ENCODE data around the gene PTPRR. TPM values are rescaled to one million over a fixed set of nuclear protein-coding genes. Genes with fewer than 3 reads are reported as not detected.

Gene PTPRR
- total and polyA plus RNA-seq, 10 of the 15 experiments (the other 5 are each of a cell fraction or from before 2014, with no cell fraction given): 0.14 to 3.1 (median 0.42) TPM

DNA sequence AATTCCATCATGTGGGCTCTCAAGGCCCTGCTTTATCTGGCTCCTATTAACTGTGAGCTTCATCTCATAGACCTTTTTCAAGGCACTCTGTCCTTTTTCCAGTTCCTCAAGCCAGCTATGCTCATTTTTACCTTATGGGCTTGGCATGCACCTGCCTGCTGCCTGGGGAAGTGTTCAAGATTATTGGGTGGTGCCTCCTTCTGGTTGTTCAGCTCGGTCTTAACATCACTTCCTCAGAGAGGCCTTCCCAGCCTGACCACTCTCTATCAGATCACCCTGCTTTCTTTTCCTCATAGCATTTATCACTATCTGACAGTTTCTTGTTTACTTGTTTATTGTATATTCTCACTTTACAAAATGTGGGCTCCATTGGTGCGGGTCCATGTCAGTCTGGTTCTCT is 141.3 kb downstream of the PTPRR start:
- Histone ChIP-seq H3K4me1 (ENCODE audit: control insufficient read depth, insufficient read depth, low read length) (no peaks in the 10 kb centered on the region), H3K9ac (ENCODE audit: control insufficient read depth, insufficient read depth, low read length) (no peak overlapping the region), H3K4me3 (no peak overlapping the region), H3K27ac (ENCODE audit: control insufficient read depth, insufficient read depth) (no peak overlapping the region), H3K79me2 (ENCODE audit: control insufficient read depth, insufficient read depth, low read length) (no peaks in the 10 kb centered on the region), H2AFZ (ENCODE audit: control insufficient read depth, low read depth, low read length) (no peak overlapping the region), H3K4me2 (ENCODE audit: control insufficient read depth, insufficient read depth) (no peak overlapping the region), H3K36me3 (ENCODE audit: control insufficient read depth in 2 of 2, insufficient read depth in 2 of 2, low read length in 1 of 2) (no peaks in the 10 kb centered on the region), H3K27me3 (replicated peaks in 1 of 2; ENCODE audit: control insufficient read depth in 2 of 2, insufficient read depth in 2 of 2, low read length in 1 of 2) (no peaks in the 10 kb centered on the region), H3K9me3 (replicated peaks; ENCODE audit: control insufficient read depth, insufficient read depth, low read length) (no peaks in the 10 kb centered on the region; the same call in 2 of the 3 replicates), H4K20me1 (ENCODE audit: control insufficient read depth, insufficient read depth) (no peaks in the 10 kb centered on the region)
- no TSS peak for BruUV-seq (replicated peaks)
- intact Hi-C loops (cut with micrococcal nuclease; ENCODE audit: unreplicated experiment) (no loop called here), in situ Hi-C loops (cut with MboI) (no loop called here)
- CTCF ChIA-PET: no interaction called here
- no peak for ATAC-seq
- WGBS (ENCODE audit: insufficient coverage, insufficient replicate concordance, low lambda C conversion rate, missing lambda C conversion rate): 0% methylated on average over 2 of the region's 2 CpGs
- POLR2A ChIA-PET: no interaction called here
- DNase-seq (ENCODE audit: low read depth, low spot score): no peak
- RAD21 ChIA-PET (ENCODE audit: unreplicated experiment): no interaction called here
- TF ChIP-seq NR2C2 (IDR thresholded peaks at IDR 0.05; ENCODE audit: borderline replicate concordance, control insufficient read depth, insufficient read length, low read depth): no peak
- no peak for TF ChIP-seq NR2C1 (IDR thresholded peaks at IDR 0.05)
- TF ChIP-seq, protein P1, sequence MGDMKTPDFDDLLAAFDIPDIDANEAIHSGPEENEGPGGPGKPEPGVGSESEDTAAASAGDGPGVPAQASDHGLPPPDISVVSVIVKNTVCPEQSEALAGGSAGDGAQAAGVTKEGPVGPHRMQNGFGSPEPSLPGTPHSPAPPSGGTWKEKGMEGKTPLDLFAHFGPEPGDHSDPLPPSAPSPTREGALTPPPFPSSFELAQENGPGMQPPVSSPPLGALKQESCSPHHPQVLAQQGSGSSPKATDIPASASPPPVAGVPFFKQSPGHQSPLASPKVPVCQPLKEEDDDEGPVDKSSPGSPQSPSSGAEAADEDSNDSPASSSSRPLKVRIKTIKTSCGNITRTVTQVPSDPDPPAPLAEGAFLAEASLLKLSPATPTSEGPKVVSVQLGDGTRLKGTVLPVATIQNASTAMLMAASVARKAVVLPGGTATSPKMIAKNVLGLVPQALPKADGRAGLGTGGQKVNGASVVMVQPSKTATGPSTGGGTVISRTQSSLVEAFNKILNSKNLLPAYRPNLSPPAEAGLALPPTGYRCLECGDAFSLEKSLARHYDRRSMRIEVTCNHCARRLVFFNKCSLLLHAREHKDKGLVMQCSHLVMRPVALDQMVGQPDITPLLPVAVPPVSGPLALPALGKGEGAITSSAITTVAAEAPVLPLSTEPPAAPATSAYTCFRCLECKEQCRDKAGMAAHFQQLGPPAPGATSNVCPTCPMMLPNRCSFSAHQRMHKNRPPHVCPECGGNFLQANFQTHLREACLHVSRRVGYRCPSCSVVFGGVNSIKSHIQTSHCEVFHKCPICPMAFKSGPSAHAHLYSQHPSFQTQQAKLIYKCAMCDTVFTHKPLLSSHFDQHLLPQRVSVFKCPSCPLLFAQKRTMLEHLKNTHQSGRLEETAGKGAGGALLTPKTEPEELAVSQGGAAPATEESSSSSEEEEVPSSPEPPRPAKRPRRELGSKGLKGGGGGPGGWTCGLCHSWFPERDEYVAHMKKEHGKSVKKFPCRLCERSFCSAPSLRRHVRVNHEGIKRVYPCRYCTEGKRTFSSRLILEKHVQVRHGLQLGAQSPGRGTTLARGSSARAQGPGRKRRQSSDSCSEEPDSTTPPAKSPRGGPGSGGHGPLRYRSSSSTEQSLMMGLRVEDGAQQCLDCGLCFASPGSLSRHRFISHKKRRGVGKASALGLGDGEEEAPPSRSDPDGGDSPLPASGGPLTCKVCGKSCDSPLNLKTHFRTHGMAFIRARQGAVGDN (IDR thresholded peaks at IDR 0.05): no peak
- TF ChIP-seq HSF1 (IDR thresholded peaks at IDR 0.05; ENCODE audit: low read depth, low read length): no peak
- TF ChIP-seq TCF3 (IDR thresholded peaks at IDR 0.05; ENCODE audit: borderline replicate concordance, insufficient read depth, low read depth, low read length): no peak
- TF ChIP-seq, protein P2, sequence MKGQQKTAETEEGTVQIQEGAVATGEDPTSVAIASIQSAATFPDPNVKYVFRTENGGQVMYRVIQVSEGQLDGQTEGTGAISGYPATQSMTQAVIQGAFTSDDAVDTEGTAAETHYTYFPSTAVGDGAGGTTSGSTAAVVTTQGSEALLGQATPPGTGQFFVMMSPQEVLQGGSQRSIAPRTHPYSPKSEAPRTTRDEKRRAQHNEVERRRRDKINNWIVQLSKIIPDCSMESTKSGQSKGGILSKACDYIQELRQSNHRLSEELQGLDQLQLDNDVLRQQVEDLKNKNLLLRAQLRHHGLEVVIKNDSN (IDR thresholded peaks at IDR 0.05; ENCODE audit: borderline replicate concordance, extremely low read length, insufficient read depth, low read depth, low read length): no peak
- no peak for TF ChIP-seq CBX3 (IDR thresholded peaks at IDR 0.05; ENCODE audit: borderline replicate concordance, low read depth)
- TF ChIP-seq MEF2B (IDR thresholded peaks at IDR 0.05; ENCODE audit: partially characterized antibody, poor library complexity, severe bottlenecking): no peak
- TF ChIP-seq EP300 (IDR thresholded peaks at IDR 0.05; ENCODE audit: borderline replicate concordance in 1 of 2, control insufficient read depth in 1 of 2, low read depth in 2 of 2, low read length in 2 of 2): no peak
- TF ChIP-seq NFXL1 (IDR thresholded peaks at IDR 0.05; ENCODE audit: borderline replicate concordance): no peak
- no peak for TF ChIP-seq RELA (IDR thresholded peaks at IDR 0.05; ENCODE audit: borderline replicate concordance, partially characterized antibody)
- no peak for TF ChIP-seq MLLT1 (IDR thresholded peaks at IDR 0.05)
- TF ChIP-seq, protein P3, sequence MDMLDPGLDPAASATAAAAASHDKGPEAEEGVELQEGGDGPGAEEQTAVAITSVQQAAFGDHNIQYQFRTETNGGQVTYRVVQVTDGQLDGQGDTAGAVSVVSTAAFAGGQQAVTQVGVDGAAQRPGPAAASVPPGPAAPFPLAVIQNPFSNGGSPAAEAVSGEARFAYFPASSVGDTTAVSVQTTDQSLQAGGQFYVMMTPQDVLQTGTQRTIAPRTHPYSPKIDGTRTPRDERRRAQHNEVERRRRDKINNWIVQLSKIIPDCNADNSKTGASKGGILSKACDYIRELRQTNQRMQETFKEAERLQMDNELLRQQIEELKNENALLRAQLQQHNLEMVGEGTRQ (IDR thresholded peaks at IDR 0.05; ENCODE audit: borderline replicate concordance, low read depth, low read length): no peak
- TF ChIP-seq CREB1 (IDR thresholded peaks at IDR 0.05; ENCODE audit: low read depth): no peak
- no peak for FAIRE-seq
- SMC1A ChIA-PET (ENCODE audit: uncharacterized antibody, unreplicated experiment): interaction anchor here (0.7 kb wide), 1 partner anchor 949 kb away, joined by 3 read pairs; no protein-coding TSS in a partner anchor
